HepG2 (cell line): ENCODE data around the gene SLC35B3. TPM values are rescaled to one million over a fixed set of nuclear protein-coding genes. Genes with fewer than 3 reads are reported as not detected.

Experiments
- ATAC-seq: fragments of 200-7000 bp; cut with Tn5 transposase; 3 replicates; pipeline ENCODE4 v1.9.1; 2020; ENCODE audit warnings: mild to moderate bottlenecking, moderate library complexity
- BruUV-seq: library from RNA; stranded (reverse); fragments of 400-500 nt; replicated peaks from 2 replicates; lab custom pipeline; 2021; lab: Mats Ljungman, UMichigan
- CTCF ChIA-PET: fragments of 300-600 bp; formaldehyde crosslinking; extraction: SDS; loops from one replicate; lab custom pipeline; 2021; ENCODE audit warnings: low total read pairs, inconsistent platforms, low intra/inter-chr PET ratio; lab: Yijun Ruan, JAX
- POLR2A ChIA-PET: fragments of 350-600 bp; sonication (Branson Sonifier 250); formaldehyde crosslinking; loops from one replicate; lab custom pipeline; 2020; ENCODE audit warnings: antibody characterized with exemption, inconsistent platforms; lab: Yijun Ruan, JAX
- DNase-seq: peaks from one replicate; pipeline ENCODE4 v3.0.0-alpha.2; 2015; ENCODE audit warnings: low spot score
- FAIRE-seq: peaks from 3 replicates; lab custom pipeline; 2011; peaks lifted over from hg19 to GRCh38; lab: Jason Lieb, UNC
- H2AFZ ChIP-seq: one replicate; pipeline ENCODE4 v1.6.1; 2011; ENCODE audit warnings: low read length, inconsistent platforms
- H3K27ac ChIP-seq: fragments of 300-600 bp; 3 replicates; pipeline ENCODE4 v1.8.0; 2011; ENCODE audit warnings: mixed run types, mild to moderate bottlenecking, mixed read lengths, low read length, inconsistent platforms; ENCODE audit not compliant: insufficient read depth; ENCODE audit errors: extremely low read length
- H3K27me3 ChIP-seq, 2 experiments: fragments of 200-600 bp in 1 of 2; 2 replicates in 1 of 2; 3 replicates in 1 of 2; pipeline versions ENCODE4 v1.6.0 to v1.8.0; 2011; ENCODE audit warnings: low read length in 2 of 2, mild to moderate bottlenecking in 2 of 2, moderate library complexity in 2 of 2, inconsistent platforms in 1 of 2; ENCODE audit not compliant: insufficient read depth in 2 of 2, control insufficient read depth in 1 of 2
- H3K36me3 ChIP-seq, 2 experiments: fragments of 200-600 bp in 1 of 2; replicated peaks in 1 of 2; 2 replicates in 1 of 2; 3 replicates in 1 of 2; pipeline versions ENCODE4 v1.5.1 to v1.8.0; 2011; ENCODE audit warnings: low read length in 2 of 2, inconsistent platforms in 1 of 2; ENCODE audit not compliant: insufficient read depth in 2 of 2, control insufficient read depth in 1 of 2
- H3K4me1 ChIP-seq: 2 replicates; pipeline ENCODE4 v1.5.1; 2012; ENCODE audit warnings: low read length, inconsistent platforms; ENCODE audit not compliant: insufficient read depth
- H3K4me2 ChIP-seq: 2 replicates; pipeline ENCODE4 v1.6.0; 2011; ENCODE audit warnings: low read depth, low read length, inconsistent platforms
- H3K4me3 ChIP-seq, 3 experiments: fragments of 200-600 bp in 1 of 3; sonication (generic), shearing (Covaris generic) in 1 of 3; replicated peaks in 1 of 3; 2 replicates each; pipeline ENCODE4 v1.5.1; 2011 to 2016; ENCODE audit warnings: low read length in 3 of 3, inconsistent platforms in 2 of 3, low read depth in 2 of 3, mild to moderate bottlenecking in 2 of 3, control low read depth in 1 of 3, mixed read lengths in 1 of 3; ENCODE audit not compliant: insufficient read depth in 1 of 3
- H3K79me2 ChIP-seq: one replicate; pipeline ENCODE4 v1.6.1; 2011; ENCODE audit warnings: low read length, inconsistent platforms; ENCODE audit not compliant: insufficient read depth
- H3K9ac ChIP-seq: 2 replicates; pipeline ENCODE4 v1.6.0; 2011; ENCODE audit warnings: mild to moderate bottlenecking, low read depth, low read length, inconsistent platforms; ENCODE audit not compliant: insufficient read depth
- H3K9me3 ChIP-seq: 2 replicates; pipeline ENCODE4 v1.5.1; 2012; ENCODE audit warnings: mild to moderate bottlenecking, low read length
- H4K20me1 ChIP-seq: 2 replicates; pipeline ENCODE4 v1.6.0; 2011; ENCODE audit warnings: inconsistent platforms, mild to moderate bottlenecking, low read length, moderate library complexity; ENCODE audit not compliant: insufficient read depth
- CSRNP1 ChIP-seq: sonication (generic); formaldehyde crosslinking; IDR thresholded peaks from 2 replicates; pipeline ENCODE4 v1.8.1; 2023; ENCODE audit warnings: mild to moderate bottlenecking, missing genetic modification reagents
- MTERF4 ChIP-seq: sonication (generic); formaldehyde crosslinking; IDR thresholded peaks from 2 replicates; pipeline ENCODE4 v1.8.0; 2023; ENCODE audit warnings: mild to moderate bottlenecking, missing genetic modification reagents
- POLR2AphosphoS5 ChIP-seq: IDR thresholded peaks from 2 replicates; pipeline ENCODE4 v1.6.1; 2012; ENCODE audit warnings: low read depth, low read length
- RAD51 ChIP-seq: fragments of 450-650 bp; IDR thresholded peaks from 2 replicates; pipeline ENCODE4 v1.6.1; 2016; ENCODE audit warnings: borderline replicate concordance
- RARG ChIP-seq: sonication (generic); formaldehyde crosslinking; IDR thresholded peaks from 2 replicates; pipeline ENCODE4 v1.4.0; 2020; ENCODE audit warnings: low read depth, mild to moderate bottlenecking, missing genetic modification reagents
- ZGPAT ChIP-seq: IDR thresholded peaks from 2 replicates; pipeline ENCODE4 v1.6.1; 2016; ENCODE audit warnings: mild to moderate bottlenecking
- ZNF230 ChIP-seq: sonication (generic); formaldehyde crosslinking; IDR thresholded peaks from 2 replicates; pipeline ENCODE4 v1.4.0; 2020; ENCODE audit warnings: mild to moderate bottlenecking, missing genetic modification reagents
- ZNF274 ChIP-seq: sonication (generic); formaldehyde crosslinking; IDR thresholded peaks from 2 replicates; pipeline ENCODE4 v1.5.1; 2020; ENCODE audit warnings: mild to moderate bottlenecking, missing genetic modification reagents
- ZNF629 ChIP-seq: sonication (generic); formaldehyde crosslinking; conservative IDR thresholded peaks from 2 replicates; pipeline ENCODE4 v1.5.0; 2020; ENCODE audit warnings: missing genetic modification reagents
- ZNF652 ChIP-seq: IDR thresholded peaks from 2 replicates; pipeline ENCODE4 v1.6.1; 2016; ENCODE audit warnings: low read depth, borderline replicate concordance
- ZNF782 ChIP-seq: sonication (generic); formaldehyde crosslinking; IDR thresholded peaks from 2 replicates; pipeline ENCODE4 v1.4.0; 2020; ENCODE audit warnings: missing genetic modification reagents, mild to moderate bottlenecking, borderline replicate concordance
- WGBS: methylation state at CpG from one replicate; pipeline ENCODE4 v1.1.6; 2017; ENCODE audit warnings: low lambda C conversion rate; 5-methylcytosine and 5-hydroxymethylcytosine counted together
- in situ Hi-C: cut with HindIII; loops from 2 replicates; pipeline ENCODE4 v1.10.0; 2017; ENCODE audit warnings: low pct_unique_long_range_greater_than_20kb; ENCODE audit not compliant: extremely low pct_ligation_motif_present
- intact Hi-C: fragments of 100-400 bp; cut with micrococcal nuclease; formaldehyde crosslinking; loops from one replicate; pipeline ENCODE4 v1.10.0; 2022; ENCODE audit not compliant: unreplicated experiment
- polyA plus RNA-seq, 8 experiments: library from polyadenylated mRNA; depleted of rRNA in 3 of 8; stranded (reverse) in 7 of 8; unstranded in 1 of 8; fragments of >200 nt; fragmentation: Illumina TruSeq in 4 of 8; extraction: Trizol in 4 of 8; gene quantifications; 2 replicates each; pipeline versions ENCODE4 v1.2.1 to v1.2.3, GENCODE V29; 2011 to 2016; ENCODE audit warnings: low read depth in 4 of 8, missing spikeins in 1 of 8, mixed read lengths in 1 of 8; ENCODE audit not compliant: insufficient read depth in 1 of 8
- total RNA-seq, 5 experiments: library from RNA; depleted of rRNA; stranded (reverse); fragments of >200 nt; fragmentation: Illumina TruSeq; extraction: Trizol; gene quantifications; 2 replicates each; pipeline ENCODE4 v1.2.3, GENCODE V29; 2016; ENCODE audit warnings: low read depth in 1 of 5
- TF ChIP-seq, protein P1 (sequence below): sonication (generic); formaldehyde crosslinking; IDR thresholded peaks from 2 replicates; pipeline ENCODE4 v1.8.0; 2022; ENCODE audit warnings: mild to moderate bottlenecking, missing genetic modification reagents; ENCODE audit not compliant: insufficient replicate concordance

Gene SLC35B3
- total and polyA plus RNA-seq, 2 of the 13 experiments (the other 11 are each of a cell fraction or from before 2014, with no cell fraction given): 8.7 to 13.5 TPM

DNA sequence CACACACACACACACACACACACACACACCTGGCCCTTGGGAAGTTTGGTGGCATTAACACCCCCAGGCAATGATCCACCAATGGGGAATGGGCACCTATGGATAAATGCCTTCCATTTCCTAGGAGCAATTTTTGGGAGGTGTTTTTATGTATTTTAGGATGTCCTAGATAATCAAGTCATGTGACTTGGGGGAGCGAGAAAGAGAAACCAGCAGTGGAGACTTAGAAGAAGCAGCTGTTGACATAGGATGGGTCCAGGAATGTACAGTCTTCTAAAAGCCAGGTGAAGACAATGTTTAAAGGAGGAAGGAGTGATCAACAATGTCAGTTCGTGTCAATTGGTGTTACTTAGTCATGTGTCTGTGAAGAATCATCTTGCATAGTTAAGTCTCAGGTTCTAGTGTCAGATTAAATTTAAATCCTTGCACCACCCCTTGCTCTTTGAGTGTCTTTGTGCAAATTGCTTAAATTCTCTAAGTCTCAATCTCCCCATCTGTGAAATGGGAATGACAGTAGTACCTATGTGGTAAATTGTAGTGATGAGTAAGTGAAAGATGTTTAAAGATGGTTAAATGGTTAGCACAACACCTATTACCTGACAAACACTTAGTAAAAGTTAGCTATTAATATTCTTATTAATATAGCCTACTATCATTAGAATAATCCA, 4.4 kb upstream of the SLC35B3 start:
- no peaks in the 10 kb centered on the region for H4K20me1 ChIP-seq
- no peak overlapping the region for H2AFZ ChIP-seq
- TF ChIP-seq ZNF629 (CRISPR knock-in tag) (peak; percentile 37), ZNF230 (CRISPR knock-in tag) (no peak), ZNF274 (CRISPR knock-in tag) (no peak), ZNF782 (CRISPR knock-in tag) (no peak), ZNF652 (no peak), MTERF4 (CRISPR knock-in tag) (no peak), POLR2AphosphoS5 (no peak), RAD51 (0 out of 2 replicates have a peak, but pooled peaks have one; percentile 39), ZGPAT (CRISPR knock-in tag) (no peak), CSRNP1 (CRISPR knock-in tag) (no peak), RARG (CRISPR knock-in tag) (no peak)
- TF ChIP-seq, protein P1, sequence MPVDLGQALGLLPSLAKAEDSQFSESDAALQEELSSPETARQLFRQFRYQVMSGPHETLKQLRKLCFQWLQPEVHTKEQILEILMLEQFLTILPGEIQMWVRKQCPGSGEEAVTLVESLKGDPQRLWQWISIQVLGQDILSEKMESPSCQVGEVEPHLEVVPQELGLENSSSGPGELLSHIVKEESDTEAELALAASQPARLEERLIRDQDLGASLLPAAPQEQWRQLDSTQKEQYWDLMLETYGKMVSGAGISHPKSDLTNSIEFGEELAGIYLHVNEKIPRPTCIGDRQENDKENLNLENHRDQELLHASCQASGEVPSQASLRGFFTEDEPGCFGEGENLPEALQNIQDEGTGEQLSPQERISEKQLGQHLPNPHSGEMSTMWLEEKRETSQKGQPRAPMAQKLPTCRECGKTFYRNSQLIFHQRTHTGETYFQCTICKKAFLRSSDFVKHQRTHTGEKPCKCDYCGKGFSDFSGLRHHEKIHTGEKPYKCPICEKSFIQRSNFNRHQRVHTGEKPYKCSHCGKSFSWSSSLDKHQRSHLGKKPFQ: no peak
- intact Hi-C loops: loop anchor here (10.0 kb wide), 1 partner anchor 335 kb away; the partner anchor contains the start of gene EEF1E1
- no peaks in the 10 kb centered on the region for H3K9me3 ChIP-seq
- no peaks in the 10 kb centered on the region; a peak in 1 of 5 replicates for H3K27me3 ChIP-seq
- in situ Hi-C loops: no loop called here
- DNase-seq (no peak), FAIRE-seq (no peak), ATAC-seq (no peak)
- no TSS peak for BruUV-seq
- H3K4me3 ChIP-seq: no peak overlapping the region
- ChIA-PET POLR2A (no interaction called here), CTCF (no interaction called here)
- H3K4me1 ChIP-seq: peaks cover 28% of the 10 kb centered on the region
- H3K9ac ChIP-seq: no peak overlapping the region
- peaks cover 5% of the 10 kb centered on the region for H3K79me2 ChIP-seq
- 41% methylated on average over 2 of the region's 2 CpGs for WGBS
- no peak overlapping the region for H3K4me2 ChIP-seq
- no peaks in the 10 kb centered on the region for H3K36me3 ChIP-seq
- no peak overlapping the region for H3K27ac ChIP-seq
